Astrocyte (in vitro differentiated cells and primary cell): Measurements from ENCODE around the gene KRT86.

Experiments used
- EZH2 ChIP-seq: IDR thresholded peaks from 2 replicates; pipeline ENCODE4 v1.6.1; 2012; ENCODE audit warnings: mild to moderate bottlenecking, low read length, inconsistent platforms; ENCODE audit not compliant: insufficient read depth
- TF ChIP-seq, protein P1 (sequence below): IDR thresholded peaks from 2 replicates; pipeline ENCODE4 v1.5.1; 2011; ENCODE audit warnings: low read depth, mild to moderate bottlenecking, inconsistent platforms, low read length, moderate library complexity; ENCODE audit not compliant: insufficient read depth

DNA sequence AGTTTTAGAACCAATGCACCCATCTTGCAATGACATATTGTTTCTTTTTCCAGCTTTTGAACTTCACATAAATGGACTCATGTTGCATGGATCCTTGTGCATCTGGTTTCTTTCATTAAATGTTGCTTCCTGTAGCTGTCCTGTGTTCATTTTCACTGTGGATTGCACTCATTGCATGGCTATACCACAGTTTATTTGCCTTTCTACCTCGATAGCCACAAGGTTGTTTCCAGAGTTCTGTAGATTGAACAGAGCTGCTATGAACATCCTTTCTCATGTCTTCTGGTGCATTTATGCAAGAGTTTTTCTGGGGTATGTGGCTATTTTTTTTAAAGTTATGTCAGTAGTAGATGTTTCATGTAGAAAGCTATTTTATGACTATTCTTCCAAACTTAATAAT, 20.4 kb downstream of the KRT86 start:
- TF ChIP-seq, protein P1, sequence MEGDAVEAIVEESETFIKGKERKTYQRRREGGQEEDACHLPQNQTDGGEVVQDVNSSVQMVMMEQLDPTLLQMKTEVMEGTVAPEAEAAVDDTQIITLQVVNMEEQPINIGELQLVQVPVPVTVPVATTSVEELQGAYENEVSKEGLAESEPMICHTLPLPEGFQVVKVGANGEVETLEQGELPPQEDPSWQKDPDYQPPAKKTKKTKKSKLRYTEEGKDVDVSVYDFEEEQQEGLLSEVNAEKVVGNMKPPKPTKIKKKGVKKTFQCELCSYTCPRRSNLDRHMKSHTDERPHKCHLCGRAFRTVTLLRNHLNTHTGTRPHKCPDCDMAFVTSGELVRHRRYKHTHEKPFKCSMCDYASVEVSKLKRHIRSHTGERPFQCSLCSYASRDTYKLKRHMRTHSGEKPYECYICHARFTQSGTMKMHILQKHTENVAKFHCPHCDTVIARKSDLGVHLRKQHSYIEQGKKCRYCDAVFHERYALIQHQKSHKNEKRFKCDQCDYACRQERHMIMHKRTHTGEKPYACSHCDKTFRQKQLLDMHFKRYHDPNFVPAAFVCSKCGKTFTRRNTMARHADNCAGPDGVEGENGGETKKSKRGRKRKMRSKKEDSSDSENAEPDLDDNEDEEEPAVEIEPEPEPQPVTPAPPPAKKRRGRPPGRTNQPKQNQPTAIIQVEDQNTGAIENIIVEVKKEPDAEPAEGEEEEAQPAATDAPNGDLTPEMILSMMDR, result no peak
- no peak for TF ChIP-seq EZH2
